Measurements from ENCODE around the gene COMMD3.

DNA sequence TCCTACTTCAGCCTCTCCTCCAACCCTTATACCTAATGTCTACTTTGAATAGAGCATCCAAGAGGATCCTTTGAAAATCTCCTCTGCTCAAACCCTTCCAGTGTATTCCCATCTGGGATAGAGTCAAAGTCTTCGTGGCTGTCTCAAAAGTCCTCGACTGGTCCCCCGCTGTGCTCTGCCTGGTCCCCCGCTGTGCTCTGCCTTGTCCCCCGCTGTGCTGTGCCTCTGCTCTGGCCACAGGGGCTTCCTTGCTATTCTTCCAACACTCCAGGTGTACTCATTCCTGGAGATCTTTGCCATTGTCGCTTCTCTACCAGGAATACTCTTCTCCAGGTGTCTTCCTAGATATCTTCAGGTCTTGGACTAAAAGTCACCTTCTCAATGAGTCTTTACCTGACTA, 36.1 kb upstream of the COMMD3 start:
- TF ChIP-seq EZH2 (IDR thresholded peaks at IDR 0.05; ENCODE audit: low read depth), result no peak
- TF ChIP-seq, protein P1, sequence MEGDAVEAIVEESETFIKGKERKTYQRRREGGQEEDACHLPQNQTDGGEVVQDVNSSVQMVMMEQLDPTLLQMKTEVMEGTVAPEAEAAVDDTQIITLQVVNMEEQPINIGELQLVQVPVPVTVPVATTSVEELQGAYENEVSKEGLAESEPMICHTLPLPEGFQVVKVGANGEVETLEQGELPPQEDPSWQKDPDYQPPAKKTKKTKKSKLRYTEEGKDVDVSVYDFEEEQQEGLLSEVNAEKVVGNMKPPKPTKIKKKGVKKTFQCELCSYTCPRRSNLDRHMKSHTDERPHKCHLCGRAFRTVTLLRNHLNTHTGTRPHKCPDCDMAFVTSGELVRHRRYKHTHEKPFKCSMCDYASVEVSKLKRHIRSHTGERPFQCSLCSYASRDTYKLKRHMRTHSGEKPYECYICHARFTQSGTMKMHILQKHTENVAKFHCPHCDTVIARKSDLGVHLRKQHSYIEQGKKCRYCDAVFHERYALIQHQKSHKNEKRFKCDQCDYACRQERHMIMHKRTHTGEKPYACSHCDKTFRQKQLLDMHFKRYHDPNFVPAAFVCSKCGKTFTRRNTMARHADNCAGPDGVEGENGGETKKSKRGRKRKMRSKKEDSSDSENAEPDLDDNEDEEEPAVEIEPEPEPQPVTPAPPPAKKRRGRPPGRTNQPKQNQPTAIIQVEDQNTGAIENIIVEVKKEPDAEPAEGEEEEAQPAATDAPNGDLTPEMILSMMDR (conservative IDR thresholded peaks at IDR 0.05), result no peak

Measured in PC-9 (cell line).